A673 (cell line): ENCODE measurements around the gene SLC13A5.

ENCODE experiments used
- EZH2 ChIP-seq: fragments of 200-600 bp; sonication (generic); IDR thresholded peaks from 2 replicates; pipeline ENCODE4 v1.6.1; 2017; ENCODE audit warnings: borderline replicate concordance, low read depth, mild to moderate bottlenecking, mixed read lengths, antibody characterized with exemption, low read length; ENCODE audit not compliant: poor library complexity, severe bottlenecking
- TF ChIP-seq, protein P1 (sequence below): fragments of 300-800, 200-600 bp; sonication (generic); conservative IDR thresholded peaks from 2 replicates; pipeline ENCODE4 v1.5.1; 2017; ENCODE audit warnings: low read depth, mild to moderate bottlenecking, antibody characterized with exemption, low read length, moderate library complexity, mixed read lengths

DNA sequence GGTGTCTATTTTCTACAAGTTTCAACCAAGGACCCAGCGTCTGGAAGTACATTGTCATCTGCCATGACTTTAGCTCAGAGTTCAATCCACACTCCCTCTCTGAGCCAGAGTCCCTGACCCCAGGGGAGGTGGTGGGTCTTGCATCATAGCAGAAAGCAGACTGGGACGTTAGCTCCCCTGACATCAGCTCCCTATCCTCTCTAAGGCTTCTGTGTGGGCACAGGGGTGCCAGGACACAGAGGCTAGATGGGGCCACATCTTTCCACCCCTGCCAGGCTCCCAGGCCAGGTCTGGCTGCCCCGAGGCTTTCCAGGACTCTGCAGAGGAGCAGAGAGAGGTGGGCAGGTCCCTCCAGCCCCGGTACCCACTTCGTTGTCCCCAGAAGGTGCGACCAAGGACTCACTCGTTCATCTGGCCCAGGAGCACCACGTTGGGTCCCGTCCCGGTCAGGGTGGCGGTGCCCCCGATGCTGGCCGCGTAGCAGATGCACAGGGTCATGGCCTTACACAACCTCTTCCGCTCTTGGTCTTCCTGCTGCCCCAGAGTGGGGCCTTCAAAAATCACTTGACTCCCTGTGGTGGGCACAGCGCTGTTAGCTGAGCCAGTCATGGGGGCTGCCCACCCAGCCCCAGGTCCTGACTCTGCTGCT, 10.5 kb downstream of the SLC13A5 start:
- TF ChIP-seq, protein P1, sequence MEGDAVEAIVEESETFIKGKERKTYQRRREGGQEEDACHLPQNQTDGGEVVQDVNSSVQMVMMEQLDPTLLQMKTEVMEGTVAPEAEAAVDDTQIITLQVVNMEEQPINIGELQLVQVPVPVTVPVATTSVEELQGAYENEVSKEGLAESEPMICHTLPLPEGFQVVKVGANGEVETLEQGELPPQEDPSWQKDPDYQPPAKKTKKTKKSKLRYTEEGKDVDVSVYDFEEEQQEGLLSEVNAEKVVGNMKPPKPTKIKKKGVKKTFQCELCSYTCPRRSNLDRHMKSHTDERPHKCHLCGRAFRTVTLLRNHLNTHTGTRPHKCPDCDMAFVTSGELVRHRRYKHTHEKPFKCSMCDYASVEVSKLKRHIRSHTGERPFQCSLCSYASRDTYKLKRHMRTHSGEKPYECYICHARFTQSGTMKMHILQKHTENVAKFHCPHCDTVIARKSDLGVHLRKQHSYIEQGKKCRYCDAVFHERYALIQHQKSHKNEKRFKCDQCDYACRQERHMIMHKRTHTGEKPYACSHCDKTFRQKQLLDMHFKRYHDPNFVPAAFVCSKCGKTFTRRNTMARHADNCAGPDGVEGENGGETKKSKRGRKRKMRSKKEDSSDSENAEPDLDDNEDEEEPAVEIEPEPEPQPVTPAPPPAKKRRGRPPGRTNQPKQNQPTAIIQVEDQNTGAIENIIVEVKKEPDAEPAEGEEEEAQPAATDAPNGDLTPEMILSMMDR = no peak
- no peak for TF ChIP-seq EZH2
